Measurements from ENCODE around the gene BCL2L13.
"Not testable (repeated sequence)": the region's sequence is repeated elsewhere in the genome, so short reads cannot be mapped to it uniquely, and the experiment has no call there.

The BCL2L13 gene

GRCh38 chr22:17697196-17697595 lies 58.6 kb downstream of the BCL2L13 start:
- DNase-seq = not testable (repeated sequence)

- not testable (repeated sequence) for DNase-seq
Measured at GRCh38 chr22:17698276-17698675, 59.7 kb downstream of the BCL2L13 start.

- DNase-seq = no peak
Measured at GRCh38 chr22:17698948-17699347, 60.4 kb downstream of the BCL2L13 start.

DNA sequence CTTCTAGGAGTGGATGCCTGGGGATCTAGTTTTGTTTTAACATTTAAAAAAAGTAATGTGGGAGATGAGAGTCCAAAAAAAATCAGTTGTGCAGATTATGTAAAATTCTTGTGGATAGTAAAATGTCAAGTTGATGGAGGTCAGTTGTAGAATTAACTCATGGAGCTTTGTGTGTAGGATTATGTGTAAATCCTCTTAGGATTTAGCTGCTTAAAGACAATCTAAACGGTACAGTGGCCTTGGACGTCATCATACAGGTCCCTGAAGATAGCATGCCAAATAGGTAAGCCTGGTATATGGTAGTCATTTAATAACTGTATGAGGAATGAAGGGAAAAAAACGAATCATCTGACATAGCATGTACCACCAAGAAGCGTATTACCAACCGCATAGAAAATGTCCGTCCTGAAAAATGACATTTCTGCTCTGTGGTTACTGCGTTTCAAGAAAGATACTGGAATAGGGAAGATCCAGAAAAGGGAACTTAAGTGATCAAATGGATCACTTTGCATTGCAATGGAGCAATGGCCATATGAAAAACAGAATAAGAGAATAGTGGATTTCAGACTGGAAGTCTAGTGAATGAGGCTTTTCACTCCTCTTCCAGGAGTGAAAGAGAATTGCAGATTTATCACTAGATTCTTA lies 61.3 kb downstream of the BCL2L13 start:
- DNase-seq = no peak

DNA sequence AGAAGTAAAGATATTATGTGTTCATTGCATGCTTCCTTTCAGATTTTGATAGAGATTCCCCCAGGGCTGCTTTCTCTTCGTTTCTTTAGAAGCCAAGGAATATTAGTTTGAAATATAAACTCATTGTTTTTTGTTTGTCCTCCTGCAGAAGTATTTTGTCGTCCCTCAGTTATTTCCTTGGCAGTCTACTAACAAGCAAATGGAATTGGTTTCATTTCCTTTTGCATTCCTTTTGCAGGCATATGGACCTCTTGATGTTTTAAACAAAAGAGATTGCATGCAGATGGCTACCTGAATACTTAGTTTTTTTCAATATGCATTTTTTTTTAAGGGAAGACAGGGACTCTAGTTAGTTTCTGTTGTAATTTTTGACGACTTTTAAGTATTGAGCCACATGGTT lies 62.2 kb downstream of the BCL2L13 start:
- no peak for DNase-seq

DNA sequence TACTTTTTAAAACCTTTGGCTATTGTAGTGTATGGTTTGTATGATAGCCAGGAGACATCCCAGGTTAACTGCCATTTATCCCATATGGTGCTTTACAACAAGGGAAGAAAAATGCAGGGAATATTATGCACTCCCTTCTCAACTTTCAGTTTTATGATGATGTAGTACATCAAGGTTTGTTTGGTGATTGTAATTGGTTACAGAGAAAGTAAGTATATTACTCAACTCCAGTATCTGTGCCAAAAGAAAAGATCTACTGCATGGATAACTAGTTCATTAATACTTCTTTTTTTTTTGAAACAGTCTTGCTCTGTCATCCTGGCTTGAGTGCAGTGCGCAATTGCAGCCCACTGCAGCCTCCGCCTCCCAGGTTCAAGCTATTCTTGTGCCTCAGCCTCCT lies 65.3 kb downstream of the BCL2L13 start:
- DNase-seq = no peak

GRCh38 chr22:17705546-17705945 lies 67.0 kb downstream of the BCL2L13 start:
- DNase-seq = no peak

- no peak for DNase-seq
Measured at GRCh38 chr22:17705951-17706900, 67.7 kb downstream of the BCL2L13 start.

DNA sequence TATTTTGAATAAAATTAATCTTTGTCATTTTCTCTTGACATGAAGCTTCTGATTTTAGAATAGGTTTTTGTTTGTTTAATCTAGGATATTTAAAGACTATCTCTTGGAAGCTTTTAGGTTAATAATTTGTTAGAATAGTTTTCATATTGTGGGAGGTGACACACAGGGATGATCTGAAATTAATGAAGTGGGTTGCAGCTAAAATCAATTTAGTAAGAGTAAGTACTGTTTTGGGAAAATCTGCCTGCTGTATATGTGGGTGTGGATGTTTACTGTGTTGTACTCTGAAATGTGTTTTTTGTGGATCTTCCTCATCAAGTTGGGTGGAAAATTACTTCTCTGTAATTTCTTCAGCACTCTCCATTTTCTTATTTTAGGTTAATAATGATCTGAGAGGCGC lies 68.4 kb downstream of the BCL2L13 start:
- no peak for DNase-seq

GRCh38 chr22:17707526-17707925 lies 69.0 kb downstream of the BCL2L13 start:
- no peak for DNase-seq

- no peak for DNase-seq
Measured at GRCh38 chr22:17710023-17710422, 71.5 kb downstream of the BCL2L13 start.

GRCh38 chr22:17712441-17712840 lies 73.9 kb downstream of the BCL2L13 start:
- no peak for DNase-seq

- no peak for DNase-seq
Measured at GRCh38 chr22:17716529-17716928, 78.0 kb downstream of the BCL2L13 start.

DNA sequence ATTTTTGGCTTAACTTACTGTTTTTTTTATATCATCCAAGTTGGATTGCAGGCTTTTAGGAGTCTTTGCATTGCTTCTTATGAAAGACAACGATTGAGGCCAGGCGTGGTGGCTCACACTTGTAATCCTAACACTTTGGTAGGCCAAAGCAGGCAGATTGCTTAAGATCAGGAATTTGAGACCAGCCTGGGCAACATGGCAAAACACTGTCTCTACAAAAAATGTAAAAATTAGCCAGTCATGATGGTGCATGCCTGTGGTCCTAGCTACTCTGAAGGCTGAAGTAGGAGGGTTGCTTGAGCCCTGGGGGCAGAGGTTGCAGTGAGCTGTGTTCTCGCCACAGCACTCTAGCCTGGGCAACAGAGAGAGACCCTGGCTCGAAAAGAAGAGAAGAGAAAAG lies 79.2 kb downstream of the BCL2L13 start:
- DNase-seq = no peak

DNA sequence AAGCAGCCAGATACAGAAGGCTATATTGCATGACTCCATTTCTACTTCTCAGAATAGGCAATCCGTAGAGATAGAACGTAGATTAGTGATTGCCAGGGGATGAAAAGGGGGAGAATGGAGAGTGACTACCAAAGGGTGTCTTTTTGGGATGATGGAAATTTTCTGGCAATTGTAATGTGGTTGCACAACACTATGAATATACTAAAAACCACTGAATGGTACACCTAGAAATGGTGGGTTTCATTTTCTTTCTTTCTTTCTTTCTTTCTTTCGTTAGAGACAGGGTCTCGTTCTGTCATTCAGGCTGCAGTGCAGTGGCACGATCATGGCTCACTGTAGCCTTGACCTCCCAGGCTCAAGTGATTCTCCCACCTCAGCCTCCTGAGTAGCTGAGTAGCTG lies 81.4 kb downstream of the BCL2L13 start:
- no peak for DNase-seq

DNA sequence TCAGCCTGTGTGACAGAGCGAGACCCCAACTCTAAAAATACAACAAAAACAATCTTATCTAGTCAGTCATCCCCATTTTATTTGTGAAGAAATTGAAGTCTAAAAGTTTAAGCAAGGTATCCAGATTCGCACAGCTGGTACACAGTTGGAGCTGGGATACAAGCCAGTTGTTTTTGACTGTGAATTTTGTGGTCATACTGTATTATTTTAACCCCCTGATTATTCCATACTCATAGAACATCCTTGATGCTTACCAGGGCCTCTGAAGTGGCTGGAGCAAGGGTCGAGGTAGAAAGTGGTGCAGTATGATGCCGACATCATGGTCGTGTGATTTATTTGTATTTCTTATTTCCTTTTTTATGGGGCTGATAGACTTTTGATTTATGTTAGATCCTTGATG lies 85.7 kb downstream of the BCL2L13 start:
- no peak for DNase-seq

DNA sequence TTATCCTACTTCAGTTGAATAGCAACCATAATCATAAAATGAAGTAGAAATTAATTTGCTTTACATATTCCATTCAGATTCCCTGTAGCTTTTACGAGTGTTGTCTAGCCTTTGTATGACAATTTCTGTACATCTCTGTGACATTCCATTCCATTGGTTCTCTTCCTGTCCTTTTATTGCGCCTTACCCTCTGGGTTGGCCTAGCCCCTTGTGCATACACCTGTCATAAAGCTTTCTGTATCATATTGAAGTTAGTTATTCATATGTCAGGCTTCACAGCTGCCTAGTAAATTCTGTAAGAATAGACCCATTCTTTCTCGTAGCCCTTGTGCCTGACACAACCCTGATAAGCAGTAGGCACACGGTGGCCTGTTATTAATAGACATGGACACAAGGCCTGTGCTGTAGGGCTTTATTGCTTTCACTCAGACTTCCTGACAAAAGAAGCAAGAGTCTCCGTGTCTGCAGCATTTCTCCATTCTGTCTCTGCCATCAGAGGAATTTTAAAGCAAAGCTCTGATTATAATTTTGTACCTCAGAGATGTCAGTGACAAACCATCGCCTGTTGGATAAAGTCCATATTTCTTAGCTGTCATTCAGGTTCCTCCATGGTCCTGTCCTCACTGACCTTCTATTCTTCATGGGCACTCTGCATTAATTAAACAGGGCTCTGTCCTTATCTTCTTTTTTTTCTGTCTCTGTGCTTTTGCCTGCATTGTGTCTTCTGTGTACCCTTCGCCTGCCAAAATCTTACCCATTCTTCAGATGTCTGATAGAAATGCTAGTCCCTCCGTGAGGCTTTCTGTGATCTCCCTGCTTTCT lies 86.3 kb downstream of the BCL2L13 start:
- no peak for DNase-seq

GRCh38 chr22:17725500-17725796 lies 86.9 kb downstream of the BCL2L13 start:
- DNase-seq = no peak

- no peak for DNase-seq
Measured at GRCh38 chr22:17726006-17726927, 87.7 kb downstream of the BCL2L13 start.

DNA sequence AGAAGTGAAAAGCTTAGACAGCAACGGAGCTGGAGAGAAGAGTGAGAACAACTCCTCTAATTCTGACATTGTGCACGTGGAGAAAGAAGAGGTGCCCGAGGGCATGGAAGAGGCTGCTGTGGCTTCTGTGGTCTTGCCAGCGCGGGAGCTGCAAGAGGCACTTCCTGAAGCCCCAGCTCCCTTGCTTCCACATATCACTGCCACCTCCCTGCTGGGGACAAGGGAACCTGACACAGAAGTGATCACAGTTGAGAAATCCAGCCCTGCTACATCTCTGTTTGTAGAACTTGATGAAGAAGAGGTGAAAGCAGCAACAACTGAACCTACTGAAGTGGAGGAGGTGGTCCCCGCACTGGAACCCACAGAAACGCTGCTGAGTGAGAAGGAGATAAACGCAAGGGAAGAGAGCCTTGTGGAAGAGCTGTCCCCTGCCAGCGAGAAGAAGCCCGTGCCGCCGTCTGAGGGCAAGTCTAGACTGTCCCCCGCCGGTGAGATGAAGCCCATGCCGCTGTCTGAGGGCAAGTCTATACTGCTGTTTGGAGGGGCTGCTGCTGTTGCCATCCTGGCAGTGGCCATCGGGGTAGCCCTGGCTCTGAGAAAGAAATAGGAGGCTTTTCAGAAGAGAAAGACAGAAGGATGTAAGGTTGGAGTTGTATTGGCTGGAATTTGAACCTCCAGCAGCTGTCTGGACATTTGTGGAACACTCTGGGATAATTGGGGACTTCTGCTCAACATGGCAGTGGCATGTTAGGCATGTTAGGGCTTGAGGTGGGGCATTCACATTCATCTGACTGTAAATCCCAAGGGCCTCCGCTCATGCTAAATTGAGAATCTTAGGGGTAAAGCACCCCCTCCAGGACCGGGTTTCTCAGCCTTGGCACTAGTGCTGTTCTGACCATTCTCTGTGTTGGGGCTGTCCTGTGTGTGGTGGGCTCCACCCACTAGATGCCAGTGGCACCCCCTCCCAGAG lies 88.7 kb downstream of the BCL2L13 start:
- no peak for DNase-seq

GRCh38 chr22:17728786-17729185 lies 90.2 kb downstream of the BCL2L13 start:
- DNase-seq = no peak
